HG03135 (cell line): Measurements from ENCODE around the gene GALNT16.

Experiments
- ATAC-seq: cut with Tn5 transposase; IDR thresholded peaks from one replicate; pipeline ENCODE4 v1.9.1; 2021; ENCODE audit warnings: mild to moderate bottlenecking, moderate library complexity; ENCODE audit not compliant: unreplicated experiment

Gene GALNT16

DNA sequence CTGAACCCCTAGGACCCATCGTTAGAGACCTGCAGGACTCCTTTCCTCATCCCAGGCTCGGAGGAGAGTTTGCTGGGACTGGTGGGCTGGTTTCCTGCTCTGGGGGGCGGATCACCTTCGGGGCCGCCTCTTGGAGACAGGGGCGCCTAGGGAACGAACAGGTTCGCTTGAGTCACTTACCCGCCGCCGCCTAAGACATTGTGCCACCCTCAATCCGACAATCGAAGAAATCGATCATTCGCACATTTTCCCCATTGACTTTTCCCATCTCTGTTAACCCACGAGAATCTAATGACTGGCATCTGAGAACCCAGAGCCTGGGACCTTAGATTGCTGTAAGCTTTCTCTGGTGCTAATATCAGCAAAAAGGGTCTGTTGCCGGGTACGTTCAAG lies 138.9 kb downstream of the GALNT16 start:
- ATAC-seq: no peak

DNA sequence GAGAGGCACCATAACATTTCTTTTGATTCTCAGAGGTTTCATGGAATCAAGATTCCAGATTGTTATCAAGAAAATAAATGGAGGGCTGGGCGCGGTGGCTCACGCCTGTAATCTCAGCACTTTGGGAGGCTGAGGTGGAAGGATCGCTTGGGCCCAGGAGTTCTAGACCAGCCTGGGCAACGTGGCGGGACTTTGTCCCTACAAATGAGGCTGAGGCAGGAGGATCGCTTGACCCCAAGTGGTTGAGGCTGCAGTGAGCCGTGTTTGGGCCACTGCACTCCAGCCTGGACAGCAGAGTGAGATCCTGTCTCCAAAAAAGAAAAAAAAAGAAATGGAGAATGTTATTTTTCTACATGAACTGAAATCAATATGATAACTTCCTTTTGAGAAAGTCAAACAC lies 139.8 kb downstream of the GALNT16 start:
- no peak for ATAC-seq

DNA sequence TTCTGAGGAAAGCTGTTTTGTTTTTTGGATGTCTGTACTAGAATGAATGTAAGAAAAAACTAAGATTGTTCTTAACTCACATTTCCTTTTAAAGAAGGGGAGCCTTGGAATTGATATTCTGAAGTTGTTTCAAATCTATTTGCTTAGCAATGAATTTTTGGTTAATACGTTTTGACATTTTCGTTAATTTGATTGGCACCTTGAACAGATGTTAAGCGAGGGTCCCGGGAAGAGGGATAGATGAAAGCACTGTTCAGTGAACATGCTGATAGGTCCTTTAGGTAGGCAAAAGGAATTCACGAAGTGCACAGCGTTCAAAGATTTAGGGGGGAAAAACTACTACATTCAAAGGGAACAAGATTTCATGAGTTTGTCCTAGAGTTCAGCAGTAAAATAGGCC lies 140.2 kb downstream of the GALNT16 start:
- no peak for ATAC-seq

DNA sequence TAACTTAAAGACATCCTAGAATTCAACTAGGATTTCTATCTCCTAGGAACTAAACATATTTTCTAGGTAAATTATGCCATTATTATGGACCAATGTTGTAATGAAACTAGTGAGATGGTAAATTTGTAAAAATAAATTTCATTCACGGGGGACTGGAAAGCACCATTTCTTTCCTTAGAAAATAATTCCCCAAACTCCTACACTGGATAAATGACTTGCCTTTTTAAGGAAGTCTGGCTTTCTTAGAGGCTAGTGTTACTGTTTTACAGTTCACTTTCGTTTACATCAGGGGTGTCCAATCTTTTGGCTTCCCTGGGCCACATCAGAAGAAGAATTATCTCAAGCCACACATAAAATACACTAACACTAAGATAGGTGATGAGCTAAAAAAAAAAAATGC lies 141.9 kb downstream of the GALNT16 start:
- ATAC-seq: no peak

DNA sequence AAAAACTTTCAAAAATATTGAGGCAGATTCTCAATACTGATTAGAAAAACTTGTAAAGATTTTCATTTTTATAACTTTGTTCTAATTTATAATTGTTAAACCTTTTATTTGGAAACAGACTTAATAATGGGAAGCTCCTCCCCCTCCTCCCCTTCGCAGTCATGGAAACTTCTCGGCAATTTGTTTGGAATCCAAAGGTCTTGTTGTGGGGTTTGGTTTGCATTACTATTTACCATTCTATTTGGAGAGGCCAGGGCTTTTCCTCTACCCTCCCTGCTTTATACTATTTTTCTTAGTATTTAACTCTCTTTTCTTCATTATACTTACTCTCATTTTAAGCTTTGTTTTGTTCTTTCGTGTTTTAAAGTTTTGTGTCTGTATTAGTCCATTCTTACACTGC lies 144.5 kb downstream of the GALNT16 start:
- ATAC-seq: no peak

DNA sequence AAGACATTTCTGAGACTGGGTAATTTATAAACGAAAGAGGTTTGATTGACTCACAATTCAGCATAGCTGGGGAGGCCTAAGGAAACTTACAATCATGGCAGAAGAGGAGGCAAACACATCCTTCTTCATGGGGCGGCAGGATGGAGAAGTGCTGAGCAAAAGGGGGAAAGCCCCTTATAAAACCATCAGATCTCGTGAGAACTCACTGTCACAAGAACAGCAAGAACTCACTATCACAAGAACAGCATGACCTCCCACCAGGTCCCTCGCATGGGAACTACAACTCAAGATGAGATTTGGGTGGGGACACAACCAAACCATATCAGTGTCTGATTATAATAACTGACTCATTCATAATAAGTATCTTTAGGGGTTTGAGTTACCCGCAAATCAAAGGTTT lies 144.9 kb downstream of the GALNT16 start:
- ATAC-seq: no peak

DNA sequence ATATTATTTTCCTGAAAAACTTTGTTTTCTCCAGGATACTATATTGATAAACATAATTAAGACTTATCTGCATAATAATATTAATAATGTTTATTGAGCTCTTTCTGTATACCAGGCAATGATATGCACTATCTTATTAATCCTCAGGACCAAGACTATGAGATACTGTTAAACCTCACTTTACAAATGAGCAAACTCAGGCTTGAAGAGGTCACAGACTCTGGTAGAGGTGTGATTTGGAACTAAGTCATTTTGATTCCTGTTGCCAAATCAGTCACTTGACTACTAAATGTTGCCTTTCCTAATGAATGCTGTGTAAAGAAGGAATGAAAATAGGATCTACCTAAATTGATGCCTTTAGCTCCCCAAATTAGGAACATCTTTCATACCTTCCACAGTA lies 145.8 kb downstream of the GALNT16 start:
- no peak for ATAC-seq
